ENCODE data around the gene RPS25. TPM values are rescaled to one million over a fixed set of nuclear protein-coding genes. Genes with fewer than 3 reads are reported as not detected.
A peak's percentile ranks its signal among the peaks of the same experiment; 100 is the strongest.

The RPS25 gene
- total and polyA plus RNA-seq, 9 of the 15 experiments (the other 6 are each of a cell fraction or from before 2014, with no cell fraction given) = 1,553 to 5,486 (median 2,471) TPM

DNA sequence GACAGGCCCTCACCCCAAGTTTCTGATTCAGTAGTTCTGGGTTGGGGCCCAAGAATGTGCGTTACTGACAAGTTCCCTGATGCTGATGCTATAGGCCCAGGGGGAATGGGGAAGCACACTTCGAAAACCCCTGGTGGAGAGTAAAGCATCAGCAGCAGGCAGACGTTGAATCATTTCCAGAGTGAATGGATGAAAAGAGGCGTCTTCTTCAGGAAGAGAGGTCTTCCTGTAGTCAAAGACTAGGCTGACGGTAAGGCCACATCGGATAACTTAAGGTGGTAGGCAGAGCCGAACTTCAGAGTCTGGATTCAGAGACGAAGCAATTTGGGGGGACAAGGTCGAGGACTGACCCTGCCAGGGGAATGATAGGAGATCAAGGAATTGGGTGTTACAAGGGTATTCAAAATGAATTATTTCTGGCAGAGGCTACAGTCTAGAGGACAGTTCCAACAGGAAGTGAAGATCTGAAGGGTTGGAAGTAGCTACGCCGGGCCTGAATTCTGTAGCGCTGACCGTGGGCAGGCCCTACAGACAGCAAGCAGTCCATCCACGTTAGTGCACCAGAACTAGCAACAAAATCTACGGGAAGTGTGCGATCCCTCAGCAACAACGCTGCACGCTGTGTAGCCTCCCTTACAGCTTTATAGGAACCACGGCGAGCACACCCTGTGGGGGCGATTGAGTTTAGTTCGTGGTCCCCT, 21.1 kb downstream of the RPS25 start (continued):
- TF ChIP-seq, protein P1, sequence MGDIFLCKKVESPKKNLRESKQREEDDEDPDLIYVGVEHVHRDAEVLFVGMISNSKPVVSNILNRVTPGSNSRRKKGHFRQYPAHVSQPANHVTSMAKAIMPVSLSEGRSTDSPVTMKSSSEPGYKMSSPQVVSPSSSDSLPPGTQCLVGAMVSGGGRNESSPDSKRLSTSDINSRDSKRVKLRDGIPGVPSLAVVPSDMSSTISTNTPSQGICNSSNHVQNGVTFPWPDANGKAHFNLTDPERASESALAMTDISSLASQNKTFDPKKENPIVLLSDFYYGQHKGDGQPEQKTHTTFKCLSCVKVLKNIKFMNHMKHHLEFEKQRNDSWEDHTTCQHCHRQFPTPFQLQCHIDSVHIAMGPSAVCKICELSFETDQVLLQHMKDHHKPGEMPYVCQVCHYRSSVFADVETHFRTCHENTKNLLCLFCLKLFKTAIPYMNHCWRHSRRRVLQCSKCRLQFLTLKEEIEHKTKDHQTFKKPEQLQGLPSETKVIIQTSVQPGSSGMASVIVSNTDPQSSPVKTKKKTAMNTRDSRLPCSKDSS (IDR thresholded peaks at IDR 0.05; ENCODE audit: low read depth, partially characterized antibody) = no peak
- TF ChIP-seq RHOXF2B (CRISPR knock-in tag; conservative IDR thresholded peaks at IDR 0.05) (no peak), ZNF57 (CRISPR knock-in tag; IDR thresholded peaks at IDR 0.05) (no peak), ZNF778 (CRISPR knock-in tag; IDR thresholded peaks at IDR 0.05) (no peak), RFX7 (CRISPR knock-in tag; IDR thresholded peaks at IDR 0.05) (no peak), RBM25 (IDR thresholded peaks at IDR 0.05; ENCODE audit: low read depth, low read length, severe bottlenecking) (no peak), SMARCE1 (IDR thresholded peaks at IDR 0.05) (0 out of 2 replicates have a peak, but pooled peaks have one; percentile 7), MEIS2 (IDR thresholded peaks at IDR 0.05; ENCODE audit: partially characterized antibody) (peak; percentile 13)
- TF ChIP-seq, protein P2, sequence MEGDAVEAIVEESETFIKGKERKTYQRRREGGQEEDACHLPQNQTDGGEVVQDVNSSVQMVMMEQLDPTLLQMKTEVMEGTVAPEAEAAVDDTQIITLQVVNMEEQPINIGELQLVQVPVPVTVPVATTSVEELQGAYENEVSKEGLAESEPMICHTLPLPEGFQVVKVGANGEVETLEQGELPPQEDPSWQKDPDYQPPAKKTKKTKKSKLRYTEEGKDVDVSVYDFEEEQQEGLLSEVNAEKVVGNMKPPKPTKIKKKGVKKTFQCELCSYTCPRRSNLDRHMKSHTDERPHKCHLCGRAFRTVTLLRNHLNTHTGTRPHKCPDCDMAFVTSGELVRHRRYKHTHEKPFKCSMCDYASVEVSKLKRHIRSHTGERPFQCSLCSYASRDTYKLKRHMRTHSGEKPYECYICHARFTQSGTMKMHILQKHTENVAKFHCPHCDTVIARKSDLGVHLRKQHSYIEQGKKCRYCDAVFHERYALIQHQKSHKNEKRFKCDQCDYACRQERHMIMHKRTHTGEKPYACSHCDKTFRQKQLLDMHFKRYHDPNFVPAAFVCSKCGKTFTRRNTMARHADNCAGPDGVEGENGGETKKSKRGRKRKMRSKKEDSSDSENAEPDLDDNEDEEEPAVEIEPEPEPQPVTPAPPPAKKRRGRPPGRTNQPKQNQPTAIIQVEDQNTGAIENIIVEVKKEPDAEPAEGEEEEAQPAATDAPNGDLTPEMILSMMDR (IDR thresholded peaks at IDR 0.05 in 2 of 3, conservative IDR thresholded peaks at IDR 0.05 in 1 of 3; ENCODE audit: insufficient read depth in 2 of 3, low read depth in 1 of 3, low read length in 3 of 3) = peak; percentile 36 to 47 (median 39); a peak in 5 of 6 replicates
- TF ChIP-seq, protein P3, sequence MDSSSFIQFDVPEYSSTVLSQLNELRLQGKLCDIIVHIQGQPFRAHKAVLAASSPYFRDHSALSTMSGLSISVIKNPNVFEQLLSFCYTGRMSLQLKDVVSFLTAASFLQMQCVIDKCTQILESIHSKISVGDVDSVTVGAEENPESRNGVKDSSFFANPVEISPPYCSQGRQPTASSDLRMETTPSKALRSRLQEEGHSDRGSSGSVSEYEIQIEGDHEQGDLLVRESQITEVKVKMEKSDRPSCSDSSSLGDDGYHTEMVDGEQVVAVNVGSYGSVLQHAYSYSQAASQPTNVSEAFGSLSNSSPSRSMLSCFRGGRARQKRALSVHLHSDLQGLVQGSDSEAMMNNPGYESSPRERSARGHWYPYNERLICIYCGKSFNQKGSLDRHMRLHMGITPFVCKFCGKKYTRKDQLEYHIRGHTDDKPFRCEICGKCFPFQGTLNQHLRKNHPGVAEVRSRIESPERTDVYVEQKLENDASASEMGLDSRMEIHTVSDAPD (CRISPR knock-in tag; IDR thresholded peaks at IDR 0.05) = no peak
- TF ChIP-seq, protein P4, sequence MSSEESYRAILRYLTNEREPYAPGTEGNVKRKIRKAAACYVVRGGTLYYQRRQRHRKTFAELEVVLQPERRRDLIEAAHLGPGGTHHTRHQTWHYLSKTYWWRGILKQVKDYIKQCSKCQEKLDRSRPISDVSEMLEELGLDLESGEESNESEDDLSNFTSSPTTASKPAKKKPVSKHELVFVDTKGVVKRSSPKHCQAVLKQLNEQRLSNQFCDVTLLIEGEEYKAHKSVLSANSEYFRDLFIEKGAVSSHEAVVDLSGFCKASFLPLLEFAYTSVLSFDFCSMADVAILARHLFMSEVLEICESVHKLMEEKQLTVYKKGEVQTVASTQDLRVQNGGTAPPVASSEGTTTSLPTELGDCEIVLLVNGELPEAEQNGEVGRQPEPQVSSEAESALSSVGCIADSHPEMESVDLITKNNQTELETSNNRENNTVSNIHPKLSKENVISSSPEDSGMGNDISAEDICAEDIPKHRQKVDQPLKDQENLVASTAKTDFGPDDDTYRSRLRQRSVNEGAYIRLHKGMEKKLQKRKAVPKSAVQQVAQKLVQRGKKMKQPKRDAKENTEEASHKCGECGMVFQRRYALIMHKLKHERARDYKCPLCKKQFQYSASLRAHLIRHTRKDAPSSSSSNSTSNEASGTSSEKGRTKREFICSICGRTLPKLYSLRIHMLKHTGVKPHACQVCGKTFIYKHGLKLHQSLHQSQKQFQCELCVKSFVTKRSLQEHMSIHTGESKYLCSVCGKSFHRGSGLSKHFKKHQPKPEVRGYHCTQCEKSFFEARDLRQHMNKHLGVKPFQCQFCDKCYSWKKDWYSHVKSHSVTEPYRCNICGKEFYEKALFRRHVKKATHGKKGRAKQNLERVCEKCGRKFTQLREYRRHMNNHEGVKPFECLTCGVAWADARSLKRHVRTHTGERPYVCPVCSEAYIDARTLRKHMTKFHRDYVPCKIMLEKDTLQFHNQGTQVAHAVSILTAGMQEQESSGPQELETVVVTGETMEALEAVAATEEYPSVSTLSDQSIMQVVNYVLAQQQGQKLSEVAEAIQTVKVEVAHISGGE (CRISPR knock-in tag; IDR thresholded peaks at IDR 0.05) = peak in 1 of 3 experiments; percentile 53; a peak in 1 of 6 replicates
- TF ChIP-seq, protein P5, sequence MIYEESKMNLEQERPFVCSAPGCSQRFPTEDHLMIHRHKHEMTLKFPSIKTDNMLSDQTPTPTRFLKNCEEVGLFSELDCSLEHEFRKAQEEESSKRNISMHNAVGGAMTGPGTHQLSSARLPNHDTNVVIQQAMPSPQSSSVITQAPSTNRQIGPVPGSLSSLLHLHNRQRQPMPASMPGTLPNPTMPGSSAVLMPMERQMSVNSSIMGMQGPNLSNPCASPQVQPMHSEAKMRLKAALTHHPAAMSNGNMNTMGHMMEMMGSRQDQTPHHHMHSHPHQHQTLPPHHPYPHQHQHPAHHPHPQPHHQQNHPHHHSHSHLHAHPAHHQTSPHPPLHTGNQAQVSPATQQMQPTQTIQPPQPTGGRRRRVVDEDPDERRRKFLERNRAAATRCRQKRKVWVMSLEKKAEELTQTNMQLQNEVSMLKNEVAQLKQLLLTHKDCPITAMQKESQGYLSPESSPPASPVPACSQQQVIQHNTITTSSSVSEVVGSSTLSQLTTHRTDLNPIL (CRISPR knock-in tag; IDR thresholded peaks at IDR 0.05) = no peak

Measured in K562 (cell line).